Panc1 (cell line): ENCODE data around the gene ZNF431. TPM values are rescaled to one million over a fixed set of nuclear protein-coding genes. Genes with fewer than 3 reads are reported as not detected.

Experiments used
- ATAC-seq: fragments of 200-7000 bp; cut with Tn5 transposase; 2 replicates; pipeline ENCODE4 v1.9.1; 2020; ENCODE audit warnings: mild to moderate bottlenecking, moderate library complexity
- BruUV-seq: library from RNA; stranded (reverse); fragments of 400-500 nt; replicated peaks from 2 replicates; lab custom pipeline; 2021; lab: Mats Ljungman, UMichigan
- CTCF ChIA-PET: fragments of 300-600 bp; sonication (Branson Sonifier 250); formaldehyde crosslinking; loops from one replicate; lab custom pipeline; 2022; ENCODE audit warnings: antibody characterized with exemption; lab: Charles Lee
- POLR2A ChIA-PET: fragments of 300-600 bp; sonication (Branson Sonifier 250); formaldehyde crosslinking; loops from one replicate; lab custom pipeline; 2022; ENCODE audit warnings: antibody characterized with exemption; lab: Charles Lee
- DNase-seq: peaks from one replicate; pipeline ENCODE4 v3.0.0-alpha.2; 2010; ENCODE audit warnings: low read depth, low spot score
- H3K27ac ChIP-seq: 2 replicates; pipeline ENCODE4 v1.5.1; 2011; ENCODE audit warnings: mild to moderate bottlenecking, low read length, inconsistent platforms
- H3K27me3 ChIP-seq: fragments of 200-500 bp; sonication (Bioruptor generic); 2 replicates; pipeline ENCODE4 v1.6.0; 2014; ENCODE audit warnings: low read length, inconsistent platforms; ENCODE audit not compliant: control insufficient read depth, insufficient read depth
- H3K36me3 ChIP-seq: fragments of 200-500 bp; sonication (Bioruptor generic); 2 replicates; pipeline ENCODE4 v1.5.1; 2014; ENCODE audit warnings: inconsistent platforms, mild to moderate bottlenecking, low read length, moderate library complexity; ENCODE audit not compliant: control insufficient read depth, insufficient read depth
- H3K4me1 ChIP-seq: 2 replicates; pipeline ENCODE4 v1.5.1; 2011; ENCODE audit warnings: inconsistent platforms, mild to moderate bottlenecking, low read length, moderate library complexity; ENCODE audit not compliant: control insufficient read depth, insufficient read depth
- H3K4me3 ChIP-seq, 2 experiments: 2 replicates each; pipeline ENCODE4 v1.5.1; 2011 to 2012; ENCODE audit warnings: low read depth in 2 of 2, low read length in 2 of 2, mild to moderate bottlenecking in 2 of 2, inconsistent platforms in 1 of 2, moderate library complexity in 1 of 2
- H3K9me3 ChIP-seq: fragments of 200-500 bp; sonication (Bioruptor generic); 2 replicates; pipeline ENCODE4 v1.5.1; 2014; ENCODE audit warnings: low read depth, mild to moderate bottlenecking, inconsistent platforms, low read length, moderate library complexity; ENCODE audit not compliant: control insufficient read depth, insufficient read depth
- POLR2AphosphoS5 ChIP-seq: IDR thresholded peaks from 2 replicates; pipeline ENCODE4 v1.6.1; 2012; ENCODE audit warnings: mild to moderate bottlenecking, low read depth, low read length, moderate library complexity
- SIN3A ChIP-seq: IDR thresholded peaks from 2 replicates; pipeline ENCODE4 v1.6.1; 2012; ENCODE audit warnings: low read depth, mild to moderate bottlenecking, low read length, moderate library complexity, borderline replicate concordance; ENCODE audit not compliant: insufficient read depth
- TCF7L2 ChIP-seq: IDR thresholded peaks from 2 replicates; pipeline ENCODE4 v1.6.1; 2011; ENCODE audit warnings: mild to moderate bottlenecking, low read depth, low read length, inconsistent platforms
- in situ Hi-C: cut with HindIII; loops from 2 replicates; pipeline ENCODE4 v1.10.0; 2016; ENCODE audit warnings: low sequenced_read_pairs, low pct_unique_long_range_greater_than_20kb
- intact Hi-C: fragments of 100-400 bp; cut with micrococcal nuclease; formaldehyde crosslinking; loops from one replicate; pipeline ENCODE4 v1.10.0; 2022; ENCODE audit not compliant: unreplicated experiment
- total RNA-seq: library from RNA; stranded (reverse); gene quantifications from one replicate; pipeline ENCODE4 v1.2.1, GENCODE V29; 2021; ENCODE audit not compliant: unreplicated experiment
- TF ChIP-seq, protein P1 (sequence below): fragments of 450-650 bp; IDR thresholded peaks from 2 replicates; pipeline ENCODE4 v1.5.1; 2017; ENCODE audit warnings: mild to moderate bottlenecking
- TF ChIP-seq, protein P2 (sequence below), 2 experiments: IDR thresholded peaks; 2 replicates each; pipeline ENCODE4 v1.6.1; 2011 to 2012; ENCODE audit warnings: low read depth in 2 of 2, control low read depth in 1 of 2, low read length in 1 of 2, mild to moderate bottlenecking in 1 of 2, moderate library complexity in 1 of 2; ENCODE audit not compliant: insufficient read depth in 1 of 2

ZNF431 gene
- total RNA-seq, 1 experiment from 2014 or later: 10.8 TPM

DNA sequence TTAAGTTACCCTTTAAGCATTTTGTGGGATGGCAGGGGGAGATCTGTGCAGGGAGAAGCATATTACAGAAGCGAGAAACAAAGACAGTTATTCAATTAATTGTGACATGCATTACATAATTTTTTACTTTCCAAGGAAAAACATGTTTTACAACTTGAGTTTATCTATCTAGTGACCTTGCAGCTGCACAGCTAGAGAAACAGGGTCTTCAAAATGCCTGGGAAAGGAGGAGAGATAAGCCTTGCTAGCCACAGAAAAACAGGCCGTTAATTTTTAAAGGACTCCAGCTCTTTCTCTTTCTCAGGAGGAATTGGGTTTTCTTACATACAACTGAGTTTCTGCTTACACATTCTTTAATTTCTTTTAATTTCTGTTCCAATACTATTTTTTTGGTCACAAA, 14.8 kb upstream of the ZNF431 start:
- H3K36me3 ChIP-seq: no peaks in the 10 kb centered on the region
- ATAC-seq (no peak), DNase-seq (no peak)
- TF ChIP-seq, protein P1, sequence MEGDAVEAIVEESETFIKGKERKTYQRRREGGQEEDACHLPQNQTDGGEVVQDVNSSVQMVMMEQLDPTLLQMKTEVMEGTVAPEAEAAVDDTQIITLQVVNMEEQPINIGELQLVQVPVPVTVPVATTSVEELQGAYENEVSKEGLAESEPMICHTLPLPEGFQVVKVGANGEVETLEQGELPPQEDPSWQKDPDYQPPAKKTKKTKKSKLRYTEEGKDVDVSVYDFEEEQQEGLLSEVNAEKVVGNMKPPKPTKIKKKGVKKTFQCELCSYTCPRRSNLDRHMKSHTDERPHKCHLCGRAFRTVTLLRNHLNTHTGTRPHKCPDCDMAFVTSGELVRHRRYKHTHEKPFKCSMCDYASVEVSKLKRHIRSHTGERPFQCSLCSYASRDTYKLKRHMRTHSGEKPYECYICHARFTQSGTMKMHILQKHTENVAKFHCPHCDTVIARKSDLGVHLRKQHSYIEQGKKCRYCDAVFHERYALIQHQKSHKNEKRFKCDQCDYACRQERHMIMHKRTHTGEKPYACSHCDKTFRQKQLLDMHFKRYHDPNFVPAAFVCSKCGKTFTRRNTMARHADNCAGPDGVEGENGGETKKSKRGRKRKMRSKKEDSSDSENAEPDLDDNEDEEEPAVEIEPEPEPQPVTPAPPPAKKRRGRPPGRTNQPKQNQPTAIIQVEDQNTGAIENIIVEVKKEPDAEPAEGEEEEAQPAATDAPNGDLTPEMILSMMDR: no peak
- ChIA-PET POLR2A (no interaction called here), CTCF (no interaction called here)
- BruUV-seq: no TSS peak
- in situ Hi-C loops (no loop called here), intact Hi-C loops (no loop called here)
- H3K4me3 ChIP-seq: no peak overlapping the region
- H3K27ac ChIP-seq: no peak overlapping the region
- no peaks in the 10 kb centered on the region for H3K9me3 ChIP-seq
- H3K27me3 ChIP-seq: no peaks in the 10 kb centered on the region
- no peaks in the 10 kb centered on the region for H3K4me1 ChIP-seq

DNA sequence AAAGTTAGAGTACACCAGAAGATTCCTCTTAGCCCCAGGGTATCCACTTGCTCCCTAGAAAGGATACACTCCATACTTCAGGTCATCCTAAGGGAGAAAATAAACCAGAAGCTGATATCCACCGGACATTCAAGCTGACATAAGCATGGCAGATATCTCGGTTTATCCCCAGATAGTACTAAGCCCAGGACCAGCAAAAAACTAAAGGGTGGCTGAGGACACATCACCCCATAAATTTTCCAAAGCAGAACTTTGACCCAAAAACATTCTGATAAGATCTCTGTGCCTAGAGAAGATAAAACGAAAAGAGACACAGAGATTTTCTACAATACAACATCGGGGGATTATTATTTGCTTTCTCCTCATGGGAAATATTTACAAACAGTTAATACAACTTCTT, 13.9 kb upstream of the ZNF431 start:
- in situ Hi-C loops: no loop called here
- ChIA-PET POLR2A (no interaction called here), CTCF (no interaction called here)
- no peaks in the 10 kb centered on the region for H3K4me1 ChIP-seq
- ATAC-seq (no peak), DNase-seq (no peak)
- no peaks in the 10 kb centered on the region for H3K36me3 ChIP-seq
- no peak overlapping the region for H3K4me3 ChIP-seq
- no peaks in the 10 kb centered on the region for H3K9me3 ChIP-seq
- no peaks in the 10 kb centered on the region for H3K27me3 ChIP-seq
- intact Hi-C loops: no loop called here
- no peak overlapping the region for H3K27ac ChIP-seq
- TF ChIP-seq, protein P1: no peak
- TF ChIP-seq SIN3A: no peak
- TF ChIP-seq, protein P2, sequence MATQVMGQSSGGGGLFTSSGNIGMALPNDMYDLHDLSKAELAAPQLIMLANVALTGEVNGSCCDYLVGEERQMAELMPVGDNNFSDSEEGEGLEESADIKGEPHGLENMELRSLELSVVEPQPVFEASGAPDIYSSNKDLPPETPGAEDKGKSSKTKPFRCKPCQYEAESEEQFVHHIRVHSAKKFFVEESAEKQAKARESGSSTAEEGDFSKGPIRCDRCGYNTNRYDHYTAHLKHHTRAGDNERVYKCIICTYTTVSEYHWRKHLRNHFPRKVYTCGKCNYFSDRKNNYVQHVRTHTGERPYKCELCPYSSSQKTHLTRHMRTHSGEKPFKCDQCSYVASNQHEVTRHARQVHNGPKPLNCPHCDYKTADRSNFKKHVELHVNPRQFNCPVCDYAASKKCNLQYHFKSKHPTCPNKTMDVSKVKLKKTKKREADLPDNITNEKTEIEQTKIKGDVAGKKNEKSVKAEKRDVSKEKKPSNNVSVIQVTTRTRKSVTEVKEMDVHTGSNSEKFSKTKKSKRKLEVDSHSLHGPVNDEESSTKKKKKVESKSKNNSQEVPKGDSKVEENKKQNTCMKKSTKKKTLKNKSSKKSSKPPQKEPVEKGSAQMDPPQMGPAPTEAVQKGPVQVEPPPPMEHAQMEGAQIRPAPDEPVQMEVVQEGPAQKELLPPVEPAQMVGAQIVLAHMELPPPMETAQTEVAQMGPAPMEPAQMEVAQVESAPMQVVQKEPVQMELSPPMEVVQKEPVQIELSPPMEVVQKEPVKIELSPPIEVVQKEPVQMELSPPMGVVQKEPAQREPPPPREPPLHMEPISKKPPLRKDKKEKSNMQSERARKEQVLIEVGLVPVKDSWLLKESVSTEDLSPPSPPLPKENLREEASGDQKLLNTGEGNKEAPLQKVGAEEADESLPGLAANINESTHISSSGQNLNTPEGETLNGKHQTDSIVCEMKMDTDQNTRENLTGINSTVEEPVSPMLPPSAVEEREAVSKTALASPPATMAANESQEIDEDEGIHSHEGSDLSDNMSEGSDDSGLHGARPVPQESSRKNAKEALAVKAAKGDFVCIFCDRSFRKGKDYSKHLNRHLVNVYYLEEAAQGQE (IDR thresholded peaks at IDR 0.05; ENCODE audit: insufficient read depth in 1 of 2, low read depth in 2 of 2, low read length in 1 of 2): no peak
- no peak for TF ChIP-seq TCF7L2
- TF ChIP-seq POLR2AphosphoS5: no peak
- BruUV-seq: no TSS peak
